IMR-90 (cell line): ENCODE results near the gene DIP2A. TPM values are rescaled to one million over a fixed set of nuclear protein-coding genes. Genes with fewer than 3 reads are reported as not detected.

Source experiments
- ATAC-seq: fragments of 200-7000 bp; cut with Tn5 transposase; 2 replicates; pipeline ENCODE4 v1.9.1; 2020; ENCODE audit warnings: low read depth, mild to moderate bottlenecking, moderate library complexity
- BruUV-seq: library from RNA; stranded (reverse); fragments of 400-500 nt; replicated peaks from 2 replicates; lab custom pipeline; 2021; lab: Mats Ljungman, UMichigan
- CTCF ChIA-PET: fragments of 300-600 bp; formaldehyde crosslinking; extraction: SDS; loops from one replicate; lab custom pipeline; 2021; ENCODE audit warnings: antibody characterized with exemption; lab: Yijun Ruan, JAX
- POLR2A ChIA-PET: fragments of 300-600 bp; sonication (Branson Sonifier 250); formaldehyde crosslinking; loops from one replicate; lab custom pipeline; 2022; ENCODE audit warnings: antibody characterized with exemption; ENCODE audit not compliant: unreplicated experiment; lab: Charles Lee
- DNase-seq: peaks from one replicate; pipeline ENCODE4 v3.0.0; 2013
- H2AFZ ChIP-seq: replicated peaks from 2 replicates; pipeline ENCODE3; 2013; ENCODE audit warnings: low read length, mild to moderate bottlenecking; ENCODE audit not compliant: poor library complexity
- H2AK5ac ChIP-seq: 2 replicates; pipeline ENCODE4 v1.6.1; 2013; ENCODE audit warnings: low read depth, low read length, inconsistent platforms
- H2AK9ac ChIP-seq: replicated peaks from 2 replicates; pipeline ENCODE3; 2013; ENCODE audit warnings: mild to moderate bottlenecking, low read depth, low read length, moderate library complexity; ENCODE audit not compliant: poor library complexity
- H2BK120ac ChIP-seq: 2 replicates; pipeline ENCODE4 v1.6.1; 2013; ENCODE audit warnings: low read depth, low read length, inconsistent platforms
- H2BK15ac ChIP-seq: 3 replicates; pipeline ENCODE4 v1.6.1; 2013; ENCODE audit warnings: low read depth, low read length, inconsistent platforms
- H2BK20ac ChIP-seq: 2 replicates; pipeline ENCODE4 v1.6.1; 2013; ENCODE audit warnings: low read depth, mild to moderate bottlenecking, inconsistent platforms, low read length, moderate library complexity
- H2BK5ac ChIP-seq: 2 replicates; pipeline ENCODE4 v1.6.1; 2013; ENCODE audit warnings: mild to moderate bottlenecking, low read depth, low read length, inconsistent platforms; ENCODE audit not compliant: poor library complexity, severe bottlenecking
- H3K14ac ChIP-seq: replicated peaks from 2 replicates; pipeline ENCODE4 v1.6.1; 2013; ENCODE audit warnings: low read depth, low read length, inconsistent platforms
- H3K18ac ChIP-seq: 2 replicates; pipeline ENCODE4 v1.6.1; 2013; ENCODE audit warnings: low read depth, low read length, control low read depth
- H3K23ac ChIP-seq: 2 replicates; pipeline ENCODE4 v1.6.1; 2013; ENCODE audit warnings: low read depth, low read length, inconsistent platforms
- H3K27ac ChIP-seq: 2 replicates; pipeline ENCODE4 v1.5.1; 2013; ENCODE audit warnings: mild to moderate bottlenecking, control low read depth, low read length; ENCODE audit not compliant: insufficient read depth
- H3K27me3 ChIP-seq: 2 replicates; pipeline ENCODE4 v1.6.1; 2013; ENCODE audit warnings: low read length; ENCODE audit not compliant: control insufficient read depth, insufficient read depth
- H3K36me3 ChIP-seq: 2 replicates; pipeline ENCODE4 v1.6.1; 2013; ENCODE audit warnings: low read length, mixed read lengths; ENCODE audit not compliant: control insufficient read depth, insufficient read depth
- H3K4ac ChIP-seq: 2 replicates; pipeline ENCODE4 v1.6.1; 2013; ENCODE audit warnings: low read depth, low read length, inconsistent platforms
- H3K4me1 ChIP-seq: 2 replicates; pipeline ENCODE4 v1.6.1; 2013; ENCODE audit warnings: low read length, mixed read lengths; ENCODE audit not compliant: control insufficient read depth, insufficient read depth
- H3K4me2 ChIP-seq: 2 replicates; pipeline ENCODE4 v1.6.1; 2013; ENCODE audit warnings: low read depth, mild to moderate bottlenecking, control low read depth, low read length, moderate library complexity
- H3K4me3 ChIP-seq: 2 replicates; pipeline ENCODE4 v1.5.1; 2013; ENCODE audit warnings: low read depth, mild to moderate bottlenecking, control low read depth, low read length, moderate library complexity; ENCODE audit not compliant: insufficient read depth
- H3K56ac ChIP-seq: 2 replicates; pipeline ENCODE4 v1.6.1; 2013; ENCODE audit warnings: low read length, inconsistent platforms; ENCODE audit not compliant: insufficient read depth; ENCODE audit errors: extremely low read depth
- H3K79me1 ChIP-seq, 2 experiments: 2 replicates each; pipeline ENCODE4 v1.6.1; 2013; ENCODE audit warnings: low read length in 2 of 2, inconsistent platforms in 1 of 2, low read depth in 1 of 2
- H3K9ac ChIP-seq: 2 replicates; pipeline ENCODE4 v1.6.1; 2013; ENCODE audit warnings: low read depth, low read length, control low read depth
- H3K9me1 ChIP-seq: 2 replicates; pipeline ENCODE4 v1.6.1; 2013; ENCODE audit warnings: low read length, inconsistent platforms; ENCODE audit not compliant: insufficient read depth
- H3K9me3 ChIP-seq: 2 replicates; pipeline ENCODE4 v1.6.1; 2013; ENCODE audit warnings: low read length; ENCODE audit not compliant: control insufficient read depth, insufficient read depth
- H4K20me1 ChIP-seq: 2 replicates; pipeline ENCODE4 v1.6.1; 2013; ENCODE audit warnings: low read length, inconsistent platforms; ENCODE audit not compliant: insufficient read depth
- H4K5ac ChIP-seq: 2 replicates; pipeline ENCODE4 v1.6.1; 2013; ENCODE audit warnings: mild to moderate bottlenecking, low read depth, low read length, control low read depth
- H4K8ac ChIP-seq, 2 experiments: 2 replicates each; pipeline ENCODE4 v1.6.1; 2013; ENCODE audit warnings: low read depth in 2 of 2, low read length in 2 of 2, control low read depth in 1 of 2, inconsistent platforms in 1 of 2
- H4K91ac ChIP-seq: 2 replicates; pipeline ENCODE4 v1.6.1; 2013; ENCODE audit warnings: low read depth, low read length, inconsistent platforms; ENCODE audit not compliant: insufficient read depth
- BHLHE40 ChIP-seq: fragments of 150-350 bp; IDR thresholded peaks from 2 replicates; pipeline ENCODE4 v1.6.1; 2016; ENCODE audit warnings: mild to moderate bottlenecking, low read depth, low read length
- CEBPB ChIP-seq: IDR thresholded peaks from 2 replicates; pipeline ENCODE4 v1.6.1; 2012; ENCODE audit warnings: low read depth, low read length, improper control_type of control experiment
- FOS ChIP-seq: fragments of 150-350 bp; IDR thresholded peaks from 2 replicates; pipeline ENCODE4 v1.6.1; 2016; ENCODE audit warnings: low read depth, low read length
- MAFK ChIP-seq: IDR thresholded peaks from 2 replicates; pipeline ENCODE4 v1.6.1; 2012; ENCODE audit warnings: low read depth, low read length, improper control_type of control experiment
- MAZ ChIP-seq: IDR thresholded peaks from 2 replicates; pipeline ENCODE4 v1.6.1; 2012; ENCODE audit warnings: low read depth, mild to moderate bottlenecking, low read length, improper control_type of control experiment, moderate library complexity, borderline replicate concordance
- MXI1 ChIP-seq: IDR thresholded peaks from 2 replicates; pipeline ENCODE4 v1.6.1; 2012; ENCODE audit warnings: low read depth, mild to moderate bottlenecking, low read length, moderate library complexity, borderline replicate concordance
- POLR2A ChIP-seq: IDR thresholded peaks from 2 replicates; pipeline ENCODE4 v1.6.1; 2012; ENCODE audit warnings: mild to moderate bottlenecking, low read depth, low read length
- RAD21 ChIP-seq: IDR thresholded peaks from 2 replicates; pipeline ENCODE4 v1.6.1; 2012; ENCODE audit warnings: low read length, improper control_type of control experiment
- SMC3 ChIP-seq: fragments of 150-350 bp; IDR thresholded peaks from 2 replicates; pipeline ENCODE4 v1.6.1; 2016; ENCODE audit warnings: low read depth, mild to moderate bottlenecking, antibody characterized with exemption, low read length, moderate library complexity
- WGBS, 2 experiments: methylation state at CpG; one replicate each; pipeline versions ENCODE4 v1.1.5 to v1.1.7; 2013; ENCODE audit warnings: missing lambda C conversion rate in 2 of 2; ENCODE audit not compliant: insufficient read length in 1 of 2; ENCODE audit errors: extremely low coverage in 2 of 2; 5-methylcytosine and 5-hydroxymethylcytosine counted together
- dilution Hi-C: fragments of 300-500 bp; cut with HindIII; formaldehyde crosslinking; loops from one replicate; pipeline ENCODE4 v1.14.3; 2018; ENCODE audit warnings: low sequenced_read_pairs; ENCODE audit not compliant: unreplicated experiment
- in situ Hi-C: fragments of 300-500 bp; cut with MboI; formaldehyde crosslinking; loops from 3 replicates; pipeline ENCODE4 v1.14.3; 2019; ENCODE audit warnings: low sequenced_read_pairs, inconsistent platforms, mixed read lengths
- intact Hi-C: fragments of 100-400 bp; cut with micrococcal nuclease; formaldehyde crosslinking; loops from 2 replicates; pipeline ENCODE4 v1.10.0; 2022
- polyA plus RNA-seq, 3 experiments: library from polyadenylated mRNA; depleted of rRNA; stranded (reverse); fragments of >200 nt; gene quantifications; 2 replicates each; pipeline ENCODE4 v1.2.3, GENCODE V29; 2012; ENCODE audit warnings: low replicate concordance in 1 of 3
- total RNA-seq: library from RNA; depleted of rRNA; stranded (reverse); fragments of >200 nt; gene quantifications from 2 replicates; pipeline ENCODE4 v1.2.3, GENCODE V29; 2012
- TF ChIP-seq, protein P1 (sequence below): fragments of 150-350 bp; IDR thresholded peaks from 2 replicates; pipeline ENCODE4 v1.6.1; 2016; ENCODE audit warnings: low read depth, mild to moderate bottlenecking, low read length, moderate library complexity, borderline replicate concordance

DIP2A gene
- total and polyA plus RNA-seq, 2 of the 4 experiments (the other 2 are of a cell fraction): 17.9 to 24.3 TPM

DNA sequence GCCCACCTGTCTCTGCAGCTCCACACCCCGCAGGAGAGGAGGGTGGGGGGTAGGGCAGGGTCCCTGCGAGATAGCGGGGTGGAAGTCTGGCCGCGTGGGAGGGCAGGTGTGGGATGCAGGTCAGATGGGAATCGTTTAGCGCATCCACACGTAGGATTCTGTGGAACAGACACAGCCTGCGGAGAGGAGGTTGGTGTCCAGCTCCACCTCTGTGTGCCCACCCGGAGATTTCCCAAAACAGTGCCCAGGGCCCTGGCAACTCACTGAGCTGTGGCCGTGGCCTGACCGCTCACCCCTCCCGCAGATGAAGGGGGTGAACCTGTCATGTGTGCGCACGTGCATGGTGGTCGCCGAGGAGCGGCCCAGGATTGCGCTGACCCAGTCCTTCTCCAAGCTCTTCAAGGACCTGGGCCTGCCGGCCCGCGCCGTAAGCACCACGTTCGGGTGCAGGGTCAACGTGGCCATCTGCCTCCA lies 99.3 kb downstream of the DIP2A start:
- H3K27ac ChIP-seq: no peak overlapping the region
- H4K5ac ChIP-seq: no peak overlapping the region
- dilution Hi-C loops (no loop called here), intact Hi-C loops (no loop called here), in situ Hi-C loops (no loop called here)
- CTCF ChIA-PET: no interaction called here
- no peaks in the 10 kb centered on the region for H3K4me1 ChIP-seq
- no peak overlapping the region for H2AFZ ChIP-seq
- H3K79me1 ChIP-seq: no peaks in the 10 kb centered on the region
- H3K27me3 ChIP-seq: no peaks in the 10 kb centered on the region
- no peak overlapping the region for H2BK20ac ChIP-seq
- H3K18ac ChIP-seq: no peak overlapping the region
- H3K36me3 ChIP-seq: peaks cover 63% of the 10 kb centered on the region
- ATAC-seq: no peak
- no peak overlapping the region for H3K9ac ChIP-seq
- H2BK15ac ChIP-seq: no peak overlapping the region
- H4K91ac ChIP-seq: no peak overlapping the region
- no peak overlapping the region for H3K4ac ChIP-seq
- no peak overlapping the region for H3K23ac ChIP-seq
- no peak overlapping the region for H2AK5ac ChIP-seq
- H2BK5ac ChIP-seq: no peak overlapping the region
- no peaks in the 10 kb centered on the region for H4K20me1 ChIP-seq
- no peak overlapping the region for H3K4me3 ChIP-seq
- no peak overlapping the region for H4K8ac ChIP-seq
- no peak overlapping the region for H2BK120ac ChIP-seq
- DNase-seq: no peak
- no peak for TF ChIP-seq SMC3
- TF ChIP-seq, protein P1, sequence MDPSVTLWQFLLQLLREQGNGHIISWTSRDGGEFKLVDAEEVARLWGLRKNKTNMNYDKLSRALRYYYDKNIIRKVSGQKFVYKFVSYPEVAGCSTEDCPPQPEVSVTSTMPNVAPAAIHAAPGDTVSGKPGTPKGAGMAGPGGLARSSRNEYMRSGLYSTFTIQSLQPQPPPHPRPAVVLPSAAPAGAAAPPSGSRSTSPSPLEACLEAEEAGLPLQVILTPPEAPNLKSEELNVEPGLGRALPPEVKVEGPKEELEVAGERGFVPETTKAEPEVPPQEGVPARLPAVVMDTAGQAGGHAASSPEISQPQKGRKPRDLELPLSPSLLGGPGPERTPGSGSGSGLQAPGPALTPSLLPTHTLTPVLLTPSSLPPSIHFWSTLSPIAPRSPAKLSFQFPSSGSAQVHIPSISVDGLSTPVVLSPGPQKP: no peak
- no peak for TF ChIP-seq MAFK
- TF ChIP-seq MAZ: no peak
- TF ChIP-seq MXI1: no peak
- TF ChIP-seq FOS: no peak
- no peak for TF ChIP-seq RAD21
- TF ChIP-seq CEBPB: no peak
- no peak for TF ChIP-seq POLR2A
- TF ChIP-seq BHLHE40: no peak
- BruUV-seq: no TSS peak
- 100% methylated on average over 13 of the region's 26 CpGs; no CpG with 5 or more reads in 1 of the 2 experiments for WGBS, 2 experiments
- no peak overlapping the region for H3K56ac ChIP-seq
- H3K9me1 ChIP-seq: no peaks in the 10 kb centered on the region
- no peak overlapping the region for H2AK9ac ChIP-seq
- no peak overlapping the region for H3K4me2 ChIP-seq
- no peaks in the 10 kb centered on the region for H3K9me3 ChIP-seq
- POLR2A ChIA-PET: no interaction called here
- H3K14ac ChIP-seq: no peak overlapping the region
